ENCODE results near the gene PDCD2L.

Gene PDCD2L

GRCh38 chr19:34360354-34360909, 43.8 kb upstream of the PDCD2L start:
- POLR2A ChIA-PET: interaction anchor here (0.6 kb wide), 1 partner anchor 36 kb away, joined by 3 read pairs; no protein-coding TSS in a partner anchor
- Histone ChIP-seq H3K4me3 (ENCODE audit: control insufficient read depth in 1 of 7, extremely low read depth in 1 of 7, insufficient read depth in 4 of 7, low read depth in 2 of 7, low read length in 6 of 7) (no peak overlapping the region), H3K9me3 (ENCODE audit: control extremely low read depth in 1 of 5, control insufficient read depth in 4 of 5, insufficient read depth in 2 of 5, low read depth in 1 of 5, low read length in 4 of 5) (no peaks in the 10 kb centered on the region), H3K27ac (ENCODE audit: insufficient read depth in 1 of 2, low read depth in 1 of 2, low read length in 2 of 2, poor library complexity in 1 of 2, severe bottlenecking in 2 of 2) (peak overlapping the region in 1 of 2 experiments; percentile 74), H3K36me3 (ENCODE audit: control insufficient read depth in 4 of 4, insufficient read depth in 4 of 4, low read length in 3 of 4) (no peaks in the 10 kb centered on the region), H3K4me1 (ENCODE audit: control extremely low read depth in 1 of 4, control insufficient read depth in 4 of 4, insufficient read depth in 4 of 4, low read length in 3 of 4) (peaks cover 6 to 25% (median 22%) of the 10 kb centered on the region in 4 experiments), H3K27me3 (replicated peaks in 2 of 5; ENCODE audit: control insufficient read depth in 4 of 5, insufficient read depth in 5 of 5, low read length in 4 of 5) (no peaks in the 10 kb centered on the region)
- CTCF ChIA-PET: interaction anchor here (0.7 to 1.5 kb wide), 4 partner anchors 10 to 71 kb away, joined by 3 to 5 read pairs (median 4); no protein-coding TSS in a partner anchor
- 95% methylated on average over 7 of the region's 9 CpGs for WGBS (ENCODE audit: insufficient coverage)
- DNase-seq: no peak

DNA sequence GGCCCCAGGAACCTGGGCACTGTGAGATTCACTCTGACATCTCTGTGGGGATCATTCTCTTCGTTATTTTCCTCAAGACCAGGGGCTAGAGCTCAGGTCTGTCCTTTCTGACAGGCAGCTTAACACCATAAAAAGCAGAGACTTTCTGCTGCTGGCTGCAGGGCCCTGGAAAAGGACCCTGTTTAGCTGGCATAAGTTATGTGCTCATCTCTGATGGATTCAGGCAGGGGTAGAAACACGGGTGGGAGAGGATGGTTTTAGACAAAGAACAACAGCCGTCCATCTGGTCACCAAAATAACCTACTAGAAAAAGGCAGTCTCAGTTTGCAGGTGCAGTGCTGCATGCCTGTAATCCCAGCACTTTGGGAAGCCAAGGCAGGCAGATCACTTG, 41.5 kb upstream of the PDCD2L start:
- DNase-seq: no peak
- Histone ChIP-seq H3K4me1 (ENCODE audit: control extremely low read depth in 1 of 4, control insufficient read depth in 4 of 4, insufficient read depth in 4 of 4, low read length in 3 of 4) (peaks cover 8 to 41% (median 38%) of the 10 kb centered on the region in 4 experiments), H3K27ac (ENCODE audit: insufficient read depth in 1 of 2, low read depth in 1 of 2, low read length in 2 of 2, poor library complexity in 1 of 2, severe bottlenecking in 2 of 2) (no peak overlapping the region), H3K36me3 (ENCODE audit: control insufficient read depth in 4 of 4, insufficient read depth in 4 of 4, low read length in 3 of 4) (peaks cover 0 to 11% (median 2%) of the 10 kb centered on the region in 4 experiments), H3K4me3 (ENCODE audit: control insufficient read depth in 1 of 7, extremely low read depth in 1 of 7, insufficient read depth in 4 of 7, low read depth in 2 of 7, low read length in 6 of 7) (no peak overlapping the region), H3K9me3 (ENCODE audit: control extremely low read depth in 1 of 5, control insufficient read depth in 4 of 5, insufficient read depth in 2 of 5, low read depth in 1 of 5, low read length in 4 of 5) (no peaks in the 10 kb centered on the region), H3K27me3 (replicated peaks in 2 of 5; ENCODE audit: control insufficient read depth in 4 of 5, insufficient read depth in 5 of 5, low read length in 4 of 5) (no peaks in the 10 kb centered on the region)
- ChIA-PET CTCF (interaction anchor here (0.9 kb wide), 1 partner anchor 69 kb away, joined by 3 read pairs; no protein-coding TSS in a partner anchor), POLR2A (interaction anchor here (0.7 kb wide), 1 partner anchor 190 kb away, joined by 3 read pairs; no protein-coding TSS in a partner anchor)
- WGBS (ENCODE audit: insufficient coverage): 93% methylated on average over 3 of the region's 3 CpGs

GRCh38 chr19:34363094-34363493, 41.1 kb upstream of the PDCD2L start:
- Histone ChIP-seq H3K4me3 (ENCODE audit: control insufficient read depth in 1 of 7, extremely low read depth in 1 of 7, insufficient read depth in 4 of 7, low read depth in 2 of 7, low read length in 6 of 7) (no peak overlapping the region), H3K4me1 (ENCODE audit: control extremely low read depth in 1 of 4, control insufficient read depth in 4 of 4, insufficient read depth in 4 of 4, low read length in 3 of 4) (peaks cover 8 to 40% (median 38%) of the 10 kb centered on the region in 4 experiments), H3K36me3 (ENCODE audit: control insufficient read depth in 4 of 4, insufficient read depth in 4 of 4, low read length in 3 of 4) (peaks cover 0 to 14% (median 4%) of the 10 kb centered on the region in 4 experiments), H3K27ac (ENCODE audit: insufficient read depth in 1 of 2, low read depth in 1 of 2, low read length in 2 of 2, poor library complexity in 1 of 2, severe bottlenecking in 2 of 2) (no peak overlapping the region), H3K9me3 (ENCODE audit: control extremely low read depth in 1 of 5, control insufficient read depth in 4 of 5, insufficient read depth in 2 of 5, low read depth in 1 of 5, low read length in 4 of 5) (no peaks in the 10 kb centered on the region), H3K27me3 (replicated peaks in 2 of 5; ENCODE audit: control insufficient read depth in 4 of 5, insufficient read depth in 5 of 5, low read length in 4 of 5) (no peaks in the 10 kb centered on the region)
- 95% methylated on average over 4 of the region's 4 CpGs for WGBS (ENCODE audit: insufficient coverage)
- POLR2A ChIA-PET: no interaction called here
- no peak for DNase-seq
- CTCF ChIA-PET: interaction anchor here (0.9 kb wide), 1 partner anchor 69 kb away, joined by 3 read pairs; no protein-coding TSS in a partner anchor

- 97% methylated on average over 4 of the region's 5 CpGs for WGBS (ENCODE audit: insufficient coverage)
- peaks cover 2 to 32% (median 29%) of the 10 kb centered on the region in 4 experiments for H3K4me1 ChIP-seq (ENCODE audit: control extremely low read depth in 1 of 4, control insufficient read depth in 4 of 4, insufficient read depth in 4 of 4, low read length in 3 of 4)
These were observed 40.3 kb upstream of the PDCD2L start for GRCh38 chr19:34363930-34364329.

GRCh38 chr19:34364462-34364829, 39.8 kb upstream of the PDCD2L start:
- ChIA-PET CTCF (no interaction called here), POLR2A (no interaction called here)
- Histone ChIP-seq H3K36me3 (ENCODE audit: control insufficient read depth in 4 of 4, insufficient read depth in 4 of 4, low read length in 3 of 4) (peaks cover 2 to 27% (median 15%) of the 10 kb centered on the region in 4 experiments), H3K27me3 (replicated peaks in 2 of 5; ENCODE audit: control insufficient read depth in 4 of 5, insufficient read depth in 5 of 5, low read length in 4 of 5) (no peaks in the 10 kb centered on the region), H3K4me1 (ENCODE audit: control extremely low read depth in 1 of 4, control insufficient read depth in 4 of 4, insufficient read depth in 4 of 4, low read length in 3 of 4) (peaks cover 2 to 28% (median 25%) of the 10 kb centered on the region in 4 experiments), H3K9me3 (ENCODE audit: control extremely low read depth in 1 of 5, control insufficient read depth in 4 of 5, insufficient read depth in 2 of 5, low read depth in 1 of 5, low read length in 4 of 5) (no peaks in the 10 kb centered on the region), H3K27ac (ENCODE audit: insufficient read depth in 1 of 2, low read depth in 1 of 2, low read length in 2 of 2, poor library complexity in 1 of 2, severe bottlenecking in 2 of 2) (no peak overlapping the region), H3K4me3 (ENCODE audit: control insufficient read depth in 1 of 7, extremely low read depth in 1 of 7, insufficient read depth in 4 of 7, low read depth in 2 of 7, low read length in 6 of 7) (peak overlapping the region; percentile 64 to 93 (median 83))
- DNase-seq: no peak
- WGBS (ENCODE audit: insufficient coverage): 80% methylated on average over 5 of the region's 11 CpGs

More at GRCh38 chr19:34363930-34364329, 40.3 kb upstream of the PDCD2L start:
- no peak overlapping the region for H3K4me3 ChIP-seq (ENCODE audit: control insufficient read depth in 1 of 7, extremely low read depth in 1 of 7, insufficient read depth in 4 of 7, low read depth in 2 of 7, low read length in 6 of 7)
- no peak overlapping the region for H3K27ac ChIP-seq (ENCODE audit: insufficient read depth in 1 of 2, low read depth in 1 of 2, low read length in 2 of 2, poor library complexity in 1 of 2, severe bottlenecking in 2 of 2)
- no peaks in the 10 kb centered on the region for H3K9me3 ChIP-seq (ENCODE audit: control extremely low read depth in 1 of 5, control insufficient read depth in 4 of 5, insufficient read depth in 2 of 5, low read depth in 1 of 5, low read length in 4 of 5)
- ChIA-PET CTCF (no interaction called here), POLR2A (no interaction called here)
- no peak for DNase-seq
- H3K36me3 ChIP-seq (ENCODE audit: control insufficient read depth in 4 of 4, insufficient read depth in 4 of 4, low read length in 3 of 4): peaks cover 2 to 22% (median 11%) of the 10 kb centered on the region in 4 experiments
- H3K27me3 ChIP-seq (replicated peaks in 2 of 5; ENCODE audit: control insufficient read depth in 4 of 5, insufficient read depth in 5 of 5, low read length in 4 of 5): no peaks in the 10 kb centered on the region

DNA sequence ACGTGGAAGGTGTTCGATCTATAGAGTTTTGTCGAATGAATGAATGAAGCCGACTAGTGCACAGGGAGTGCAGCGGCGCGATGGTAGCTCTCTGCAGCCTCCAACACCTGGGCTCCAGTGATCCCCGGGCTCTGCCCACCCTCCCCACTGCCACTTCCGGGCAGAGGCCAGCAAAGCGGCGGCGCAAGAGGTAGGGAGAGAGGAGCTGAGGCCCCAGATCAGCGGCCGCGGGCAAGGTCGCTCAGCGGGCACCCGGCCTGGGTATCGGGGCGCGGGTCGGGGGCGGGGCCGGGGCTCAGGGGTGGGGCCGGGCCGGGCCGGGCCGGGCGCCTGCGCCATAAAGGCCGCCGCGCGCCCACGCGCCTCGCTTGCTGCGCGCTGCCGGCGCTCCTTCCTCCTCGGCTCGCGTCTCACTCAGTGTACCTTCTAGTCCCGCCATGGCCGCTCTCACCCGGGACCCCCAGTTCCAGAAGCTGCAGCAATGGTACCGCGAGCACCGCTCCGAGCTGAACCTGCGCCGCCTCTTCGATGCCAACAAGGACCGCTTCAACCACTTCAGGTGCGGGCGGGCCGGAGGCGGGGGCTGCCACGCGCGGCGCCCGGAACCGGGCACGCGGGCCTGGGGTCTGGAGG, 39.3 kb upstream of the PDCD2L start, which contains the start of gene GPI:
Gene GPI (plus strand): TSS at position 367 of the 633 bp plus-strand sequence. CDS start 71 bp downstream, at position 438.
- Histone ChIP-seq H3K4me1 (ENCODE audit: control extremely low read depth in 1 of 4, control insufficient read depth in 4 of 4, insufficient read depth in 4 of 4, low read length in 3 of 4) (peaks cover 2 to 24% (median 23%) of the 10 kb centered on the region in 4 experiments), H3K9me3 (ENCODE audit: control extremely low read depth in 1 of 5, control insufficient read depth in 4 of 5, insufficient read depth in 2 of 5, low read depth in 1 of 5, low read length in 4 of 5) (no peaks in the 10 kb centered on the region), H3K4me3 (ENCODE audit: control insufficient read depth in 1 of 7, extremely low read depth in 1 of 7, insufficient read depth in 4 of 7, low read depth in 2 of 7, low read length in 6 of 7) (peak within 1 kb of the TSS; percentile 64 to 93 (median 83)), H3K27me3 (replicated peaks in 2 of 5; ENCODE audit: control insufficient read depth in 4 of 5, insufficient read depth in 5 of 5, low read length in 4 of 5) (no peaks in the 10 kb centered on the region), H3K27ac (ENCODE audit: insufficient read depth in 1 of 2, low read depth in 1 of 2, low read length in 2 of 2, poor library complexity in 1 of 2, severe bottlenecking in 2 of 2) (peak within 1 kb of the TSS in 1 of 2 experiments; percentile 74), H3K36me3 (ENCODE audit: control insufficient read depth in 4 of 4, insufficient read depth in 4 of 4, low read length in 3 of 4) (peaks cover 2 to 32% (median 18%) of the 10 kb centered on the region in 4 experiments)
- CTCF ChIA-PET: interaction anchor here (2.1 kb wide), 1 partner anchor 12 kb away, joined by 4 read pairs; no protein-coding TSS in a partner anchor
- peak; percentile 34 to 66 (median 57) for DNase-seq
- POLR2A ChIA-PET: no interaction called here
- WGBS (ENCODE audit: insufficient coverage): under 1% methylated on average over 41 of the region's 67 CpGs
